GM23338 (cell line): ENCODE results near the gene PPAN. TPM values are rescaled to one million over a fixed set of nuclear protein-coding genes. Genes with fewer than 3 reads are reported as not detected.

Experiments used
- ATAC-seq: fragments of 200-7000 bp; cut with Tn5 transposase; 3 replicates; pipeline ENCODE4 v1.9.1; 2020
- DNase-seq: peaks from one replicate; pipeline ENCODE4 v3.0.0-alpha.2; 2015; ENCODE audit warnings: low spot score
- H2AFZ ChIP-seq: fragments of 200-600 bp; sonication (generic); 2 replicates; pipeline ENCODE4 v1.8.0; 2016; ENCODE audit warnings: antibody characterized with exemption, mild to moderate bottlenecking, moderate library complexity
- H3F3A ChIP-seq: fragments of 200-600 bp; sonication (generic); replicated peaks from 2 replicates; pipeline ENCODE4 v1.8.0; 2017; ENCODE audit warnings: antibody characterized with exemption, mixed run types, low read depth
- H3K27ac ChIP-seq: fragments of 200-600 bp; sonication (generic); 2 replicates; pipeline ENCODE4 v1.6.1; 2016; ENCODE audit warnings: low read depth
- H3K27me3 ChIP-seq: fragments of 200-600 bp; sonication (generic); 2 replicates; pipeline ENCODE4 v1.8.0; 2016; ENCODE audit warnings: mild to moderate bottlenecking, mixed run types, moderate library complexity; ENCODE audit not compliant: insufficient read depth
- H3K36me3 ChIP-seq: fragments of 200-600 bp; sonication (generic); 2 replicates; pipeline ENCODE4 v1.8.0; 2016; ENCODE audit warnings: mild to moderate bottlenecking; ENCODE audit not compliant: insufficient read depth
- H3K4me1 ChIP-seq: fragments of 200-600 bp; sonication (generic); 2 replicates; pipeline ENCODE4 v1.8.0; 2016; ENCODE audit warnings: mild to moderate bottlenecking, moderate library complexity; ENCODE audit not compliant: insufficient read depth
- H3K4me2 ChIP-seq: fragments of 200-600 bp; sonication (generic); 2 replicates; pipeline ENCODE4 v1.7.1; 2017; ENCODE audit warnings: mixed run types
- H3K4me3 ChIP-seq: fragments of 200-600 bp; sonication (generic); 2 replicates; pipeline ENCODE4 v1.6.1; 2016; ENCODE audit warnings: mixed run types
- H3K79me2 ChIP-seq: fragments of 200-600 bp; sonication (generic); replicated peaks from 2 replicates; pipeline ENCODE4 v1.8.0; 2017; ENCODE audit warnings: mild to moderate bottlenecking; ENCODE audit not compliant: insufficient read depth
- H3K9me2 ChIP-seq: fragments of 200-600 bp; sonication (generic); 2 replicates; pipeline ENCODE4 v1.8.0; 2017; ENCODE audit not compliant: insufficient read depth
- H4K20me1 ChIP-seq: fragments of 200-600 bp; sonication (generic); replicated peaks from 2 replicates; pipeline ENCODE4 v1.8.0; 2017; ENCODE audit warnings: mild to moderate bottlenecking; ENCODE audit not compliant: insufficient read depth
- H3K27ac Mint-ChIP-seq: 2 replicates; pipeline ENCODE4 v1.8.0; 2020; ENCODE audit warnings: inconsistent platforms, mild to moderate bottlenecking, moderate library complexity, mixed read lengths
- H3K27me3 Mint-ChIP-seq: 3 replicates; pipeline ENCODE4 v1.8.0; 2022; ENCODE audit warnings: low read depth, mild to moderate bottlenecking, moderate library complexity, mixed read lengths, inconsistent platforms; ENCODE audit not compliant: insufficient read depth, poor library complexity
- H3K36me3 Mint-ChIP-seq: 3 replicates; pipeline ENCODE4 v1.8.0; 2021; ENCODE audit warnings: low read depth, mild to moderate bottlenecking, inconsistent platforms, moderate library complexity, mixed read lengths
- H3K4me1 Mint-ChIP-seq: 3 replicates; pipeline ENCODE4 v1.8.0; 2020; ENCODE audit warnings: mild to moderate bottlenecking, inconsistent platforms, mixed read lengths
- H3K4me3 Mint-ChIP-seq: 3 replicates; pipeline ENCODE4 v1.8.0; 2021; ENCODE audit warnings: moderate library complexity, mild to moderate bottlenecking, inconsistent platforms, mixed read lengths
- H3K9me3 Mint-ChIP-seq: 3 replicates; pipeline ENCODE4 v1.8.0; 2020; ENCODE audit warnings: moderate library complexity, mild to moderate bottlenecking, inconsistent platforms, mixed read lengths
- CREB1 ChIP-seq: fragments of 250-450 bp; sonication (Bioruptor Pico); IDR thresholded peaks from 2 replicates; pipeline ENCODE4 v1.5.0; 2020; ENCODE audit warnings: low read depth, mild to moderate bottlenecking, moderate library complexity
- EZH2 ChIP-seq: fragments of 200-600 bp; sonication (generic); IDR thresholded peaks from one replicate; pipeline ENCODE4 v1.8.0; 2017; ENCODE audit warnings: antibody characterized with exemption, mild to moderate bottlenecking, low read depth; ENCODE audit not compliant: unreplicated experiment
- EZH2phosphoT487 ChIP-seq: fragments of 200-600 bp; sonication (generic); IDR thresholded peaks from one replicate; pipeline ENCODE4 v1.8.1; 2018; ENCODE audit warnings: antibody characterized with exemption; ENCODE audit not compliant: unreplicated experiment
- JUNB ChIP-seq: IDR thresholded peaks from one replicate; pipeline ENCODE4 v1.6.1; 2016; ENCODE audit warnings: antibody characterized with exemption; ENCODE audit not compliant: unreplicated experiment
- NANOG ChIP-seq: IDR thresholded peaks from 2 replicates; pipeline ENCODE4 v1.6.1; 2016; ENCODE audit warnings: antibody characterized with exemption, borderline replicate concordance
- POLR2AphosphoS5 ChIP-seq: IDR thresholded peaks from 2 replicates; pipeline ENCODE4 v1.6.1; 2016; ENCODE audit warnings: antibody characterized with exemption, low read depth
- STAT1 ChIP-seq: IDR thresholded peaks from one replicate; pipeline ENCODE4 v1.6.1; 2016; ENCODE audit warnings: antibody characterized with exemption; ENCODE audit not compliant: unreplicated experiment
- ZNF114 ChIP-seq: fragments of 250-450 bp; sonication (Bioruptor Pico); IDR thresholded peaks from 2 replicates; pipeline ENCODE4 v1.5.0; 2020; ENCODE audit warnings: mild to moderate bottlenecking, moderate library complexity
- ZNF331 ChIP-seq: fragments of 250-450 bp; sonication (Bioruptor Pico); IDR thresholded peaks from 2 replicates; pipeline ENCODE4 v1.5.0; 2020; ENCODE audit warnings: low read depth, mild to moderate bottlenecking, moderate library complexity
- polyA plus RNA-seq: library from polyadenylated mRNA; unstranded; fragments of >200 nt; fragmentation: Nextera tagmentation; extraction: Ambion mirVana; gene quantifications from 2 replicates; pipeline ENCODE4 v1.2.1, GENCODE V29; 2016
- total RNA-seq: library from RNA; depleted of rRNA; stranded (reverse); fragments of >200 nt; shearing (Covaris generic); gene quantifications from 2 replicates; pipeline ENCODE4 v1.2.3, GENCODE V29; 2014
- TF ChIP-seq, protein P1 (sequence below): fragments of 250-450 bp; sonication (Bioruptor Pico); IDR thresholded peaks from 2 replicates; pipeline ENCODE4 v1.5.0; 2020; ENCODE audit warnings: mild to moderate bottlenecking, moderate library complexity
- TF ChIP-seq, protein P2 (sequence below): IDR thresholded peaks from 2 replicates; pipeline ENCODE4 v1.6.1; 2016; ENCODE audit warnings: antibody characterized with exemption
- TF ChIP-seq, protein P3 (sequence below), 2 experiments: fragments of 200-600 bp in 1 of 2; sonication (generic) in 1 of 2; conservative IDR thresholded peaks; 2 replicates each; pipeline versions ENCODE4 v1.5.1 to v1.6.1; 2016 to 2017; ENCODE audit warnings: antibody characterized with exemption in 2 of 2, low read depth in 2 of 2, mild to moderate bottlenecking in 2 of 2, moderate library complexity in 1 of 2

PPAN gene
- total and polyA plus RNA-seq, 2 experiments from 2014 or later: 71.8 to 81.9 TPM

DNA sequence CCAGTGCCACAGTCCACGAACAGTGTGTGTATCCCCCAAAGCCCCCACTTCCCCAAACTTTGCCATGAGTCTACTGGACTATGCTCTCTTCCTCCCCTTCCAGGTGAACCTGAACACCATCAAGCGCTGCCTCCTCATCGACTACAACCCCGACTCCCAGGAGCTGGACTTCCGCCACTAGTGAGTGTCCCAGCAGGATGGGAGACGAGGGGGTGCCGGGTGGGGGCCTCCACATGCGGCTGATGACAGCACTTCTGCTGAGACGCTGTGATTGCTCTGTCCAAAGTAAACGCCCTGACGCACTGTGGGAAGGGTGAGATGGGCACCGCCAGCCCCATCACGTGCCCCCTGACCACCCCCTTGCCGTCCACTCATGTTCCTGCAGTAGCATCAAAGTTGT, 3.4 kb downstream of the PPAN start:
- peaks cover 54% of the 10 kb centered on the region for H3F3A ChIP-seq
- DNase-seq: no peak
- H3K36me3 Mint-ChIP-seq: peaks cover 65% of the 10 kb centered on the region
- H3K4me3 ChIP-seq: no peak overlapping the region
- no peaks in the 10 kb centered on the region for H3K9me3 Mint-ChIP-seq
- no peak for TF ChIP-seq CREB1 (CRISPR knock-in tag)
- no peak for TF ChIP-seq ZNF331 (CRISPR knock-in tag)
- no peak for TF ChIP-seq NANOG
- H4K20me1 ChIP-seq: 0 out of 2 replicates have a peak, but pooled peaks cover 7% of the 10 kb centered on the region
- no peak for ATAC-seq
- no peaks in the 10 kb centered on the region for H3K9me2 ChIP-seq
- peaks cover 7% of the 10 kb centered on the region; the same call in 1 of the 2 replicates for H3K4me1 ChIP-seq
- H3K4me2 ChIP-seq: no peak overlapping the region
- peaks cover 28% of the 10 kb centered on the region for H3K36me3 ChIP-seq
- H3K79me2 ChIP-seq: peaks cover 24% of the 10 kb centered on the region
- H3K27ac Mint-ChIP-seq: no peak overlapping the region
- no peak overlapping the region for H3K27ac ChIP-seq
- H3K4me3 Mint-ChIP-seq: peak overlapping the region; percentile 10; the same call in 1 of the 3 replicates
- peaks cover 19% of the 10 kb centered on the region for H3K4me1 Mint-ChIP-seq
- no peaks in the 10 kb centered on the region for H3K27me3 ChIP-seq
- H2AFZ ChIP-seq: no peak overlapping the region
- peaks cover 36% of the 10 kb centered on the region for H3K27me3 Mint-ChIP-seq

GRCh38 chr19:10110076-10110971, 4.2 kb downstream of the PPAN start:
- Histone ChIP-seq H3K79me2 (peaks cover 24% of the 10 kb centered on the region), H4K20me1 (0 out of 2 replicates have a peak, but pooled peaks cover 11% of the 10 kb centered on the region), H3K4me2 (no peak overlapping the region), H3F3A (peaks cover 61% of the 10 kb centered on the region), H3K27ac (no peak overlapping the region), H3K9me2 (no peaks in the 10 kb centered on the region), H2AFZ (no peak overlapping the region), H3K36me3 (peaks cover 28% of the 10 kb centered on the region), H3K27me3 (no peaks in the 10 kb centered on the region), H3K4me3 (no peak overlapping the region), H3K4me1 (peaks cover 7% of the 10 kb centered on the region; the same call in 1 of the 2 replicates)
- no peak for DNase-seq
- Mint-ChIP-seq H3K4me1 (peaks cover 19% of the 10 kb centered on the region), H3K27ac (no peak overlapping the region), H3K27me3 (peaks cover 41% of the 10 kb centered on the region), H3K9me3 (no peaks in the 10 kb centered on the region), H3K36me3 (peaks cover 70% of the 10 kb centered on the region), H3K4me3 (no peak overlapping the region; the same call in 2 of the 3 replicates)
- ATAC-seq: no peak
- no peak for TF ChIP-seq ZNF114
- TF ChIP-seq, protein P1, sequence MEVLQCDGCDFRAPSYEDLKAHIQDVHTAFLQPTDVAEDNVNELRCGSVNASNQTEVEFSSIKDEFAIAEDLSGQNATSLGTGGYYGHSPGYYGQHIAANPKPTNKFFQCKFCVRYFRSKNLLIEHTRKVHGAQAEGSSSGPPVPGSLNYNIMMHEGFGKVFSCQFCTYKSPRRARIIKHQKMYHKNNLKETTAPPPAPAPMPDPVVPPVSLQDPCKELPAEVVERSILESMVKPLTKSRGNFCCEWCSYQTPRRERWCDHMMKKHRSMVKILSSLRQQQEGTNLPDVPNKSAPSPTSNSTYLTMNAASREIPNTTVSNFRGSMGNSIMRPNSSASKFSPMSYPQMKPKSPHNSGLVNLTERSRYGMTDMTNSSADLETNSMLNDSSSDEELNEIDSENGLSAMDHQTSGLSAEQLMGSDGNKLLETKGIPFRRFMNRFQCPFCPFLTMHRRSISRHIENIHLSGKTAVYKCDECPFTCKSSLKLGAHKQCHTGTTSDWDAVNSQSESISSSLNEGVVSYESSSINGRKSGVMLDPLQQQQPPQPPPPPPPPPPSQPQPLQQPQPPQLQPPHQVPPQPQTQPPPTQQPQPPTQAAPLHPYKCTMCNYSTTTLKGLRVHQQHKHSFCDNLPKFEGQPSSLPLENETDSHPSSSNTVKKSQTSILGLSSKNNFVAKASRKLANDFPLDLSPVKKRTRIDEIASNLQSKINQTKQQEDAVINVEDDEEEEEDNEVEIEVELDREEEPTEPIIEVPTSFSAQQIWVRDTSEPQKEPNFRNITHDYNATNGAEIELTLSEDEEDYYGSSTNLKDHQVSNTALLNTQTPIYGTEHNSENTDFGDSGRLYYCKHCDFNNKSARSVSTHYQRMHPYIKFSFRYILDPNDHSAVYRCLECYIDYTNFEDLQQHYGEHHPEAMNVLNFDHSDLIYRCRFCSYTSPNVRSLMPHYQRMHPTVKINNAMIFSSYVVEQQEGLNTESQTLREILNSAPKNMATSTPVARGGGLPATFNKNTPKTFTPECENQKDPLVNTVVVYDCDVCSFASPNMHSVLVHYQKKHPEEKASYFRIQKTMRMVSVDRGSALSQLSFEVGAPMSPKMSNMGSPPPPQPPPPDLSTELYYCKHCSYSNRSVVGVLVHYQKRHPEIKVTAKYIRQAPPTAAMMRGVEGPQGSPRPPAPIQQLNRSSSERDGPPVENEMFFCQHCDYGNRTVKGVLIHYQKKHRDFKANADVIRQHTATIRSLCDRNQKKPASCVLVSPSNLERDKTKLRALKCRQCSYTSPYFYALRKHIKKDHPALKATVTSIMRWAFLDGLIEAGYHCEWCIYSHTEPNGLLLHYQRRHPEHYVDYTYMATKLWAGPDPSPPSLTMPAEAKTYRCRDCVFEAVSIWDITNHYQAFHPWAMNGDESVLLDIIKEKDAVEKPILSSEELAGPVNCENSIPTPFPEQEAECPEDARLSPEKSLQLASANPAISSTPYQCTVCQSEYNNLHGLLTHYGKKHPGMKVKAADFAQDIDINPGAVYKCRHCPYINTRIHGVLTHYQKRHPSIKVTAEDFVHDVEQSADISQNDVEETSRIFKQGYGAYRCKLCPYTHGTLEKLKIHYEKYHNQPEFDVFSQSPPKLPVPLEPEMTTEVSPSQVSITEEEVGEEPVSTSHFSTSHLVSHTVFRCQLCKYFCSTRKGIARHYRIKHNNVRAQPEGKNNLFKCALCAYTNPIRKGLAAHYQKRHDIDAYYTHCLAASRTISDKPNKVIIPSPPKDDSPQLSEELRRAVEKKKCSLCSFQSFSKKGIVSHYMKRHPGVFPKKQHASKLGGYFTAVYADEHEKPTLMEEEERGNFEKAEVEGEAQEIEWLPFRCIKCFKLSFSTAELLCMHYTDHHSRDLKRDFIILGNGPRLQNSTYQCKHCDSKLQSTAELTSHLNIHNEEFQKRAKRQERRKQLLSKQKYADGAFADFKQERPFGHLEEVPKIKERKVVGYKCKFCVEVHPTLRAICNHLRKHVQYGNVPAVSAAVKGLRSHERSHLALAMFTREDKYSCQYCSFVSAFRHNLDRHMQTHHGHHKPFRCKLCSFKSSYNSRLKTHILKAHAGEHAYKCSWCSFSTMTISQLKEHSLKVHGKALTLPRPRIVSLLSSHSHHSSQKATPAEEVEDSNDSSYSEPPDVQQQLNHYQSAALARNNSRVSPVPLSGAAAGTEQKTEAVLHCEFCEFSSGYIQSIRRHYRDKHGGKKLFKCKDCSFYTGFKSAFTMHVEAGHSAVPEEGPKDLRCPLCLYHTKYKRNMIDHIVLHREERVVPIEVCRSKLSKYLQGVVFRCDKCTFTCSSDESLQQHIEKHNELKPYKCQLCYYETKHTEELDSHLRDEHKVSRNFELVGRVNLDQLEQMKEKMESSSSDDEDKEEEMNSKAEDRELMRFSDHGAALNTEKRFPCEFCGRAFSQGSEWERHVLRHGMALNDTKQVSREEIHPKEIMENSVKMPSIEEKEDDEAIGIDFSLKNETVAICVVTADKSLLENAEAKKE: no peak
- TF ChIP-seq, protein P2, sequence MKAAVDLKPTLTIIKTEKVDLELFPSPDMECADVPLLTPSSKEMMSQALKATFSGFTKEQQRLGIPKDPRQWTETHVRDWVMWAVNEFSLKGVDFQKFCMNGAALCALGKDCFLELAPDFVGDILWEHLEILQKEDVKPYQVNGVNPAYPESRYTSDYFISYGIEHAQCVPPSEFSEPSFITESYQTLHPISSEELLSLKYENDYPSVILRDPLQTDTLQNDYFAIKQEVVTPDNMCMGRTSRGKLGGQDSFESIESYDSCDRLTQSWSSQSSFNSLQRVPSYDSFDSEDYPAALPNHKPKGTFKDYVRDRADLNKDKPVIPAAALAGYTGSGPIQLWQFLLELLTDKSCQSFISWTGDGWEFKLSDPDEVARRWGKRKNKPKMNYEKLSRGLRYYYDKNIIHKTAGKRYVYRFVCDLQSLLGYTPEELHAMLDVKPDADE: no peak
- no peak for TF ChIP-seq EZH2
- no peak for TF ChIP-seq CREB1 (CRISPR knock-in tag)
- no peak for TF ChIP-seq STAT1
- TF ChIP-seq, protein P3, sequence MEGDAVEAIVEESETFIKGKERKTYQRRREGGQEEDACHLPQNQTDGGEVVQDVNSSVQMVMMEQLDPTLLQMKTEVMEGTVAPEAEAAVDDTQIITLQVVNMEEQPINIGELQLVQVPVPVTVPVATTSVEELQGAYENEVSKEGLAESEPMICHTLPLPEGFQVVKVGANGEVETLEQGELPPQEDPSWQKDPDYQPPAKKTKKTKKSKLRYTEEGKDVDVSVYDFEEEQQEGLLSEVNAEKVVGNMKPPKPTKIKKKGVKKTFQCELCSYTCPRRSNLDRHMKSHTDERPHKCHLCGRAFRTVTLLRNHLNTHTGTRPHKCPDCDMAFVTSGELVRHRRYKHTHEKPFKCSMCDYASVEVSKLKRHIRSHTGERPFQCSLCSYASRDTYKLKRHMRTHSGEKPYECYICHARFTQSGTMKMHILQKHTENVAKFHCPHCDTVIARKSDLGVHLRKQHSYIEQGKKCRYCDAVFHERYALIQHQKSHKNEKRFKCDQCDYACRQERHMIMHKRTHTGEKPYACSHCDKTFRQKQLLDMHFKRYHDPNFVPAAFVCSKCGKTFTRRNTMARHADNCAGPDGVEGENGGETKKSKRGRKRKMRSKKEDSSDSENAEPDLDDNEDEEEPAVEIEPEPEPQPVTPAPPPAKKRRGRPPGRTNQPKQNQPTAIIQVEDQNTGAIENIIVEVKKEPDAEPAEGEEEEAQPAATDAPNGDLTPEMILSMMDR (conservative IDR thresholded peaks at IDR 0.05; ENCODE audit: low read depth in 2 of 2): no peak
- TF ChIP-seq EZH2phosphoT487: no peak
- TF ChIP-seq ZNF331 (CRISPR knock-in tag): no peak
- TF ChIP-seq POLR2AphosphoS5: no peak
- TF ChIP-seq JUNB: no peak
